SK-N-SH (cell line): ENCODE measurements around the gene FAM9C. TPM values are rescaled to one million over a fixed set of nuclear protein-coding genes. Genes with fewer than 3 reads are reported as not detected.

Experiments
- CTCF ChIA-PET: fragments of 300-600, 350-600 bp; formaldehyde crosslinking; extraction: SDS; loops from one replicate; lab custom pipeline; 2021; lab: Yijun Ruan, JAX
- POLR2A ChIA-PET: fragments of 350-600 bp; sonication (Branson Sonifier 250); formaldehyde crosslinking; extraction: SDS; loops from one replicate; lab custom pipeline; 2020; ENCODE audit warnings: antibody characterized with exemption, inconsistent platforms; lab: Yijun Ruan, JAX
- DNase-seq: peaks from one replicate; pipeline ENCODE4 v3.0.0; 2012
- H2AFZ ChIP-seq: fragments of 200-600 bp; sonication (generic); 2 replicates; pipeline ENCODE4 v1.8.1; 2016; ENCODE audit warnings: antibody characterized with exemption, mild to moderate bottlenecking, low read depth
- H3F3A ChIP-seq: fragments of 200-600 bp; sonication (generic); replicated peaks from 2 replicates; pipeline ENCODE3; 2016; ENCODE audit warnings: antibody characterized with exemption, mild to moderate bottlenecking; ENCODE audit not compliant: insufficient read depth
- H3K27ac ChIP-seq, 2 experiments: fragments of 200-500 bp in 1 of 2; fragments of 200-600 bp in 1 of 2; sonication (Bioruptor generic) in 1 of 2; sonication (generic), shearing (Covaris generic) in 1 of 2; 2 replicates each; pipeline versions ENCODE4 v1.5.1 to v1.6.1; 2014 to 2016; ENCODE audit warnings: low read depth in 2 of 2, inconsistent platforms in 1 of 2, low read length in 1 of 2, mild to moderate bottlenecking in 1 of 2, mixed read lengths in 1 of 2
- H3K27me3 ChIP-seq: fragments of 200-600 bp; sonication (generic), shearing (Covaris generic); 2 replicates; pipeline ENCODE4 v1.6.1; 2016; ENCODE audit warnings: mixed run types; ENCODE audit not compliant: insufficient read depth
- H3K36me3 ChIP-seq, 2 experiments: fragments of 200-500 bp in 1 of 2; fragments of 200-600 bp in 1 of 2; sonication (Bioruptor generic) in 1 of 2; sonication (generic) in 1 of 2; replicated peaks in 1 of 2; 2 replicates each; pipeline versions ENCODE3 to v1.5.1; 2014 to 2016; ENCODE audit warnings: low read length in 1 of 2, mild to moderate bottlenecking in 1 of 2; ENCODE audit not compliant: insufficient read depth in 2 of 2, control insufficient read depth in 1 of 2
- H3K4me1 ChIP-seq, 2 experiments: fragments of 200-500 bp in 1 of 2; fragments of 200-600 bp in 1 of 2; sonication (Bioruptor generic) in 1 of 2; sonication (generic), shearing (Covaris generic) in 1 of 2; 2 replicates each; pipeline versions ENCODE4 v1.5.1 to v1.6.1; 2014 to 2016; ENCODE audit warnings: low read depth in 1 of 2, low read length in 1 of 2, mixed run types in 1 of 2; ENCODE audit not compliant: insufficient read depth in 2 of 2, control insufficient read depth in 1 of 2
- H3K4me2 ChIP-seq: fragments of 200-600 bp; sonication (generic), shearing (Covaris generic); 2 replicates; pipeline ENCODE4 v1.6.1; 2017; ENCODE audit warnings: mixed run types
- H3K4me3 ChIP-seq, 2 experiments: fragments of 200-500 bp in 1 of 2; fragments of 200-600 bp in 1 of 2; sonication (Bioruptor generic) in 1 of 2; sonication (generic), shearing (Covaris generic) in 1 of 2; 2 replicates each; pipeline versions ENCODE4 v1.5.1 to v1.8.1; 2014 to 2016; ENCODE audit warnings: low read depth in 2 of 2, inconsistent platforms in 1 of 2, low read length in 1 of 2, mild to moderate bottlenecking in 1 of 2, mixed read lengths in 1 of 2, moderate library complexity in 1 of 2
- H3K79me2 ChIP-seq: fragments of 200-600 bp; sonication (generic); 2 replicates; pipeline ENCODE4 v1.8.1; 2017; ENCODE audit warnings: mild to moderate bottlenecking; ENCODE audit not compliant: insufficient read depth
- H3K9ac ChIP-seq: fragments of 200-600 bp; sonication (generic); 2 replicates; pipeline ENCODE4 v1.6.1; 2017; ENCODE audit warnings: mixed run types
- H3K9me2 ChIP-seq: fragments of 200-600 bp; sonication (generic); 2 replicates; pipeline ENCODE4 v1.6.1; 2017; ENCODE audit warnings: mixed run types
- H3K9me3 ChIP-seq: fragments of 200-600 bp; sonication (generic); 2 replicates; pipeline ENCODE4 v1.6.1; 2017; ENCODE audit warnings: mixed run types, mild to moderate bottlenecking, moderate library complexity
- H4K20me1 ChIP-seq: fragments of 200-600 bp; sonication (generic); 2 replicates; pipeline ENCODE4 v1.6.1; 2017; ENCODE audit warnings: mild to moderate bottlenecking, mixed run types; ENCODE audit not compliant: insufficient read depth
- CHD2 ChIP-seq: fragments of 150-350 bp; IDR thresholded peaks from 2 replicates; pipeline ENCODE4 v1.6.1; 2018; ENCODE audit warnings: low read length; ENCODE audit not compliant: partially characterized antibody
- CTCF ChIP-seq: fragments of 200-600 bp; sonication (generic); IDR thresholded peaks from 2 replicates; pipeline ENCODE4 v1.6.1; 2017; ENCODE audit warnings: antibody characterized with exemption, mild to moderate bottlenecking, moderate library complexity
- ELF1 ChIP-seq: IDR thresholded peaks from 2 replicates; pipeline ENCODE4 v1.4.0; 2012
- EP300 ChIP-seq, 2 experiments: IDR thresholded peaks; 2 replicates each; pipeline versions ENCODE4 v1.4.0 to v1.6.1; 2012; ENCODE audit warnings: borderline replicate concordance in 1 of 2, low read depth in 1 of 2, low read length in 1 of 2
- EZH2phosphoT487 ChIP-seq: fragments of 200-600 bp; sonication (generic); IDR thresholded peaks from 2 replicates; pipeline ENCODE4 v1.6.1; 2017; ENCODE audit warnings: low read depth, mixed run types, mild to moderate bottlenecking, antibody characterized with exemption, moderate library complexity, borderline replicate concordance
- FOSL2 ChIP-seq: IDR thresholded peaks from 2 replicates; pipeline ENCODE4 v1.4.0; 2012; ENCODE audit warnings: low read depth, mild to moderate bottlenecking, moderate library complexity, borderline replicate concordance
- FOXJ3 ChIP-seq: sonication (generic); formaldehyde crosslinking; IDR thresholded peaks from 2 replicates; pipeline ENCODE4 v1.5.1; 2020; ENCODE audit warnings: mild to moderate bottlenecking, missing genetic modification reagents
- FOXM1 ChIP-seq: IDR thresholded peaks from 2 replicates; pipeline ENCODE4 v1.4.0; 2012; ENCODE audit warnings: low read depth, mild to moderate bottlenecking
- GABPA ChIP-seq: IDR thresholded peaks from 2 replicates; pipeline ENCODE4 v1.4.0; 2012; ENCODE audit warnings: low read depth, mild to moderate bottlenecking
- GATA2 ChIP-seq: sonication (generic); formaldehyde crosslinking; IDR thresholded peaks from 2 replicates; pipeline ENCODE4 v1.5.0; 2020; ENCODE audit warnings: mild to moderate bottlenecking, missing genetic modification reagents
- JUND ChIP-seq: IDR thresholded peaks from 2 replicates; pipeline ENCODE4 v1.4.0; 2012
- MXI1 ChIP-seq: IDR thresholded peaks from 2 replicates; pipeline ENCODE4 v1.6.1; 2012; ENCODE audit warnings: mild to moderate bottlenecking, low read depth, low read length, improper control_type of control experiment
- NFIC ChIP-seq: IDR thresholded peaks from 2 replicates; pipeline ENCODE4 v1.4.0; 2012; ENCODE audit warnings: borderline replicate concordance
- POLR2AphosphoS5 ChIP-seq: IDR thresholded peaks from 2 replicates; pipeline ENCODE4 v1.6.1; 2012; ENCODE audit warnings: low read depth, low read length
- RCOR1 ChIP-seq: fragments of 150-350 bp; IDR thresholded peaks from 2 replicates; pipeline ENCODE4 v1.6.1; 2017; ENCODE audit warnings: antibody characterized with exemption, low read length
- REST ChIP-seq: IDR thresholded peaks from 2 replicates; pipeline ENCODE4 v1.6.1; 2012; ENCODE audit warnings: mild to moderate bottlenecking, low read depth, low read length, moderate library complexity
- RXRA ChIP-seq: IDR thresholded peaks from 2 replicates; pipeline ENCODE4 v1.4.0; 2012; ENCODE audit warnings: low read depth, mild to moderate bottlenecking, borderline replicate concordance
- SIN3A ChIP-seq: IDR thresholded peaks from 2 replicates; pipeline ENCODE4 v1.6.1; 2012; ENCODE audit warnings: low read depth, mild to moderate bottlenecking, low read length, moderate library complexity, borderline replicate concordance
- SMC3 ChIP-seq: IDR thresholded peaks from 2 replicates; pipeline ENCODE4 v1.6.1; 2012; ENCODE audit warnings: low read depth, low read length, improper control_type of control experiment
- TCF12 ChIP-seq: IDR thresholded peaks from 2 replicates; pipeline ENCODE4 v1.4.0; 2012
- TEAD4 ChIP-seq: IDR thresholded peaks from 2 replicates; pipeline ENCODE4 v1.4.0; 2012; ENCODE audit warnings: mild to moderate bottlenecking, borderline replicate concordance; ENCODE audit not compliant: insufficient read depth
- USF2 ChIP-seq: fragments of 150-350 bp; IDR thresholded peaks from 2 replicates; pipeline ENCODE4 v1.6.1; 2017; ENCODE audit warnings: antibody characterized with exemption, low read length, low read depth, borderline replicate concordance
- WGBS: methylation state at CpG from one replicate; pipeline ENCODE4 v1.1.6; 2017; ENCODE audit warnings: low lambda C conversion rate; 5-methylcytosine and 5-hydroxymethylcytosine counted together
- polyA plus RNA-seq, 3 experiments: library from polyadenylated mRNA; depleted of rRNA; stranded (reverse); fragments of >200 nt; gene quantifications; 2 replicates each; pipeline ENCODE4 v1.2.3, GENCODE V29; 2012
- TF ChIP-seq, protein P1 (sequence below): IDR thresholded peaks from 2 replicates; pipeline ENCODE4 v1.4.0; 2012; ENCODE audit warnings: low read depth, borderline replicate concordance

FAM9C gene
- polyA plus RNA-seq, 1 of the 3 experiments (the other 2 are of a cell fraction): 2.6 TPM

- peak overlapping the region; percentile 33; the same call in 1 of the 2 replicates for H3K4me2 ChIP-seq
- WGBS: 23% methylated on average over 3 of the region's 3 CpGs
- H3F3A ChIP-seq: peaks cover 22% of the 10 kb centered on the region
- H3K27ac ChIP-seq: peak overlapping the region; percentile 71 to 72
- no peaks in the 10 kb centered on the region for H3K79me2 ChIP-seq
- H3K4me1 ChIP-seq: peaks cover 0 to 11% of the 10 kb centered on the region in 2 experiments; a peak in 3 of 4 replicates
- H3K4me3 ChIP-seq: no peak overlapping the region
- DNase-seq: no peak
- no peaks in the 10 kb centered on the region; the same call in 1 of the 2 replicates for H3K9me3 ChIP-seq
- no peak overlapping the region; the same call in 1 of the 2 replicates for H2AFZ ChIP-seq
- H3K27me3 ChIP-seq: no peaks in the 10 kb centered on the region
- POLR2A ChIA-PET: no interaction called here
- no peaks in the 10 kb centered on the region for H3K9me2 ChIP-seq
- no peaks in the 10 kb centered on the region for H4K20me1 ChIP-seq
- H3K36me3 ChIP-seq: peaks cover 0 to 4% of the 10 kb centered on the region in 2 experiments
- CTCF ChIA-PET: no interaction called here
- H3K9ac ChIP-seq: no peak overlapping the region
- no peak for TF ChIP-seq SMC3
- TF ChIP-seq ELF1: 0 out of 2 replicates have a peak, but pooled peaks have one; percentile 10
- no peak for TF ChIP-seq SIN3A
- TF ChIP-seq FOXM1: peak; percentile 76
- peak; percentile 95 for TF ChIP-seq JUND
- TF ChIP-seq POLR2AphosphoS5: peak; percentile 72; the same call in 1 of the 2 replicates
- TF ChIP-seq EZH2phosphoT487: no peak
- no peak for TF ChIP-seq CTCF
- TF ChIP-seq RXRA: peak; percentile 99
- TF ChIP-seq FOXJ3 (CRISPR knock-in tag): no peak
- TF ChIP-seq RCOR1: no peak
- TF ChIP-seq USF2: no peak
- peak; percentile 78; the same call in 1 of the 2 replicates for TF ChIP-seq NFIC
- TF ChIP-seq, protein P1, sequence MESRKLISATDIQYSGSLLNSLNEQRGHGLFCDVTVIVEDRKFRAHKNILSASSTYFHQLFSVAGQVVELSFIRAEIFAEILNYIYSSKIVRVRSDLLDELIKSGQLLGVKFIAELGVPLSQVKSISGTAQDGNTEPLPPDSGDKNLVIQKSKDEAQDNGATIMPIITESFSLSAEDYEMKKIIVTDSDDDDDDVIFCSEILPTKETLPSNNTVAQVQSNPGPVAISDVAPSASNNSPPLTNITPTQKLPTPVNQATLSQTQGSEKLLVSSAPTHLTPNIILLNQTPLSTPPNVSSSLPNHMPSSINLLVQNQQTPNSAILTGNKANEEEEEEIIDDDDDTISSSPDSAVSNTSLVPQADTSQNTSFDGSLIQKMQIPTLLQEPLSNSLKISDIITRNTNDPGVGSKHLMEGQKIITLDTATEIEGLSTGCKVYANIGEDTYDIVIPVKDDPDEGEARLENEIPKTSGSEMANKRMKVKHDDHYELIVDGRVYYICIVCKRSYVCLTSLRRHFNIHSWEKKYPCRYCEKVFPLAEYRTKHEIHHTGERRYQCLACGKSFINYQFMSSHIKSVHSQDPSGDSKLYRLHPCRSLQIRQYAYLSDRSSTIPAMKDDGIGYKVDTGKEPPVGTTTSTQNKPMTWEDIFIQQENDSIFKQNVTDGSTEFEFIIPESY: peak; percentile 77; the same call in 1 of the 2 replicates
- TF ChIP-seq GATA2 (CRISPR knock-in tag): no peak
- 0 out of 2 replicates have a peak, but pooled peaks have one; percentile 4 for TF ChIP-seq GABPA
- TF ChIP-seq FOSL2: peak; percentile 82
- peak; percentile 92 for TF ChIP-seq TCF12
- 0 out of 2 replicates have a peak, but pooled peaks have one; percentile 29 for TF ChIP-seq REST
- TF ChIP-seq EP300 (IDR thresholded peaks at IDR 0.05; ENCODE audit: borderline replicate concordance in 1 of 2, low read depth in 1 of 2, low read length in 1 of 2): peak; percentile 38 to 94; a peak in 3 of 4 replicates
- no peak for TF ChIP-seq MXI1
- peak; percentile 80 for TF ChIP-seq TEAD4
- no peak for TF ChIP-seq CHD2
Measured at GRCh38 chrX:13059637-13060499, 15.4 kb upstream of the FAM9C start.
